Measurements from ENCODE around the gene OPA3. TPM values are rescaled to one million over a fixed set of nuclear protein-coding genes. Genes with fewer than 3 reads are reported as not detected.
"Not testable (repeated sequence)": the region's sequence is repeated elsewhere in the genome, so short reads cannot be mapped to it uniquely, and the experiment has no call there.

OPA3 gene
- total RNA-seq, 1 experiment from 2014 or later = 11.1 TPM

GRCh38 chr19:45615056-45615455 lies 30.5 kb upstream of the OPA3 start:
- H3K27me3 ChIP-seq (ENCODE audit: insufficient read depth, low read length); H3K9me2 ChIP-seq (ENCODE audit: insufficient read depth); H3K79me2 ChIP-seq (ENCODE audit: insufficient read depth, low read length); ATAC-seq; H4K20me1 ChIP-seq (ENCODE audit: insufficient read depth); H3K9me3 ChIP-seq (ENCODE audit: control insufficient read depth in 1 of 2, insufficient read depth in 1 of 2, low read depth in 1 of 2, low read length in 2 of 2); DNase-seq (ENCODE audit: low read depth, low spot score); H2AFZ ChIP-seq (ENCODE audit: low read depth, low read length, poor library complexity, severe bottlenecking); BruUV-seq (replicated peaks); intact Hi-C loops (cut with micrococcal nuclease): not testable (repeated sequence)
- RAD21 ChIA-PET (ENCODE audit: low non-redundant PET in 1 of 2, low total read pairs in 2 of 2, uncharacterized antibody in 2 of 2, unreplicated experiment in 2 of 2) = interaction anchor here in 1 of 2 experiments (0.9 kb wide), 1 partner anchor 56 kb away, joined by 3 read pairs; no protein-coding TSS in a partner anchor
- peaks cover 30 to 38% of the 10 kb centered on the region in 2 experiments for H3K4me1 ChIP-seq (ENCODE audit: control insufficient read depth in 1 of 2, insufficient read depth in 2 of 2, low read length in 2 of 2)
- H3K4me2 ChIP-seq (ENCODE audit: low read length) = peak overlapping the region; percentile 84
- POLR2A ChIA-PET = interaction anchor here (1.1 to 3.4 kb wide), 11 partner anchors 11 to 174 kb away, joined by 3 to 54 read pairs (median 7); partner anchors contain the start of genes EML2, FOSB, OPA3 and SIX5
- H3K4me3 ChIP-seq (replicated peaks in 1 of 2; ENCODE audit: low read depth in 1 of 2, low read length in 2 of 2) = peak overlapping the region; percentile 10 to 49; a peak in 3 of 4 replicates
- peak overlapping the region; percentile 98 for H3K27ac ChIP-seq (ENCODE audit: low read depth, low read length)
- peak overlapping the region; percentile 65 for H3K9ac ChIP-seq (ENCODE audit: low read length)
- H3K36me3 ChIP-seq (ENCODE audit: control insufficient read depth in 1 of 2, insufficient read depth in 2 of 2, low read length in 2 of 2) = peaks cover 4 to 23% of the 10 kb centered on the region in 2 experiments; a peak in 3 of 4 replicates
- CTCF ChIA-PET = interaction anchor here (1.6 to 4.8 kb wide), 3 partner anchors 26 to 176 kb away, joined by 5 to 45 read pairs (median 7); partner anchors contain the start of genes EML2, QPCTL and SNRPD2

- ATAC-seq (peak; percentile 75), DNase-seq (ENCODE audit: low read depth, low spot score) (peak; percentile 84)
- Histone ChIP-seq H3K4me1 (ENCODE audit: control insufficient read depth in 1 of 2, insufficient read depth in 2 of 2, low read length in 2 of 2) (peaks cover 30 to 38% of the 10 kb centered on the region in 2 experiments), H3K9me2 (ENCODE audit: insufficient read depth) (no peaks in the 10 kb centered on the region), H3K4me2 (ENCODE audit: low read length) (peak overlapping the region; percentile 84), H2AFZ (ENCODE audit: low read depth, low read length, poor library complexity, severe bottlenecking) (no peak overlapping the region), H3K36me3 (ENCODE audit: control insufficient read depth in 1 of 2, insufficient read depth in 2 of 2, low read length in 2 of 2) (peaks cover 0 to 20% of the 10 kb centered on the region in 2 experiments; a peak in 2 of 4 replicates), H3K27ac (ENCODE audit: low read depth, low read length) (peak overlapping the region; percentile 98), H3K4me3 (replicated peaks in 1 of 2; ENCODE audit: low read depth in 1 of 2, low read length in 2 of 2) (peak overlapping the region; percentile 38 to 49), H3K27me3 (ENCODE audit: insufficient read depth, low read length) (no peaks in the 10 kb centered on the region), H3K9ac (ENCODE audit: low read length) (peak overlapping the region; percentile 65), H3K79me2 (ENCODE audit: insufficient read depth, low read length) (no peaks in the 10 kb centered on the region), H4K20me1 (ENCODE audit: insufficient read depth) (no peaks in the 10 kb centered on the region), H3K9me3 (ENCODE audit: control insufficient read depth in 1 of 2, insufficient read depth in 1 of 2, low read depth in 1 of 2, low read length in 2 of 2) (no peaks in the 10 kb centered on the region)
- no TSS peak for BruUV-seq (replicated peaks)
- intact Hi-C loops (cut with micrococcal nuclease) = no loop called here
- ChIA-PET POLR2A (interaction anchor here (0.6 to 3.4 kb wide), 18 partner anchors 9 to 173 kb away, joined by 3 to 54 read pairs (median 3); partner anchors contain the start of genes EML2, FOSB and OPA3), CTCF (interaction anchor here (2.1 to 4.8 kb wide), 2 partner anchors 27 to 175 kb away, joined by 7 to 45 read pairs; partner anchors contain the start of gene EML2), RAD21 (ENCODE audit: low non-redundant PET in 1 of 2, low total read pairs in 2 of 2, uncharacterized antibody in 2 of 2, unreplicated experiment in 2 of 2) (interaction anchor here in 1 of 2 experiments (2.1 kb wide), 1 partner anchor 28 kb away, joined by 9 read pairs; no protein-coding TSS in a partner anchor)
- TF ChIP-seq ELF1 (IDR thresholded peaks at IDR 0.05; ENCODE audit: borderline replicate concordance, low read depth) = no peak
- TF ChIP-seq JUND (IDR thresholded peaks at IDR 0.05) = peak; percentile 87
- no peak for TF ChIP-seq EZH2 (IDR thresholded peaks at IDR 0.05)
- peak; percentile 62 for TF ChIP-seq SP1 (IDR thresholded peaks at IDR 0.05; ENCODE audit: low read depth)
- no peak for TF ChIP-seq SRF (IDR thresholded peaks at IDR 0.05; ENCODE audit: low read depth)
- no peak for TF ChIP-seq TCF7L2 (IDR thresholded peaks at IDR 0.05; ENCODE audit: borderline replicate concordance, extremely low read depth, insufficient read depth, insufficient read length)
- peak; percentile 24 for TF ChIP-seq POLR2A (IDR thresholded peaks at IDR 0.05; ENCODE audit: borderline replicate concordance, extremely low read depth, insufficient read depth, insufficient read length)
- no peak for TF ChIP-seq RAD21 (IDR thresholded peaks at IDR 0.05; ENCODE audit: low read depth)
- TF ChIP-seq CTCF (IDR thresholded peaks at IDR 0.05 in 2 of 3, conservative IDR thresholded peaks at IDR 0.05 in 1 of 3; ENCODE audit: borderline replicate concordance in 1 of 3, insufficient read depth in 1 of 3, low read depth in 2 of 3, low read length in 2 of 3) = no peak
- TF ChIP-seq EZH2phosphoT487 (IDR thresholded peaks at IDR 0.05; ENCODE audit: borderline replicate concordance) = no peak
- peak; percentile 60; the same call in 1 of the 2 replicates for TF ChIP-seq CBX3 (IDR thresholded peaks at IDR 0.05; ENCODE audit: low read depth)
- TF ChIP-seq POLR2AphosphoS5 (IDR thresholded peaks at IDR 0.05; ENCODE audit: low read depth, low read length) = peak; percentile 87
- no peak for TF ChIP-seq ZFX (IDR thresholded peaks at IDR 0.05)
Measured at GRCh38 chr19:45613926-45614725, 29.5 kb upstream of the OPA3 start.
